Transverse colon (tissue), 4 donors: ENCODE results near the gene PLCB2.
A peak's percentile ranks its signal among the peaks of the same experiment; 100 is the strongest.

ENCODE experiments used
- CTCF ChIP-seq, 5 experiments: fragments of 200-600 bp in 3 of 5; fragments of 450-650 bp in 2 of 5; sonication (generic) in 3 of 5; IDR thresholded peaks; 1 replicate in 2 of 5; 2 replicates in 3 of 5; pipeline ENCODE4 v1.5.1; 2016 to 2017; ENCODE audit warnings: antibody characterized with exemption in 5 of 5, inconsistent platforms in 3 of 5, mild to moderate bottlenecking in 2 of 5, moderate library complexity in 1 of 5
- POLR2A ChIP-seq: fragments of 450-650 bp; IDR thresholded peaks from one replicate; pipeline ENCODE4 v1.6.1; 2016; ENCODE audit warnings: antibody characterized with exemption, mild to moderate bottlenecking, moderate library complexity
- POLR2AphosphoS5 ChIP-seq, 3 donors: sonication (generic); formaldehyde crosslinking; IDR thresholded peaks; one replicate each; pipeline ENCODE4 v1.6.1; 2016; ENCODE audit warnings: antibody characterized with exemption in 3 of 3

- TF ChIP-seq POLR2A (no peak), POLR2AphosphoS5 (IDR thresholded peaks at IDR 0.05) (peak in 1 of 3 donors; percentile 54), CTCF (IDR thresholded peaks at IDR 0.05) (no peak)
Observed at GRCh38 chr15:40332113-40332781, 24.5 kb upstream of the PLCB2 start.
